NCI-H446 (cell line): ENCODE measurements around the gene SNORC.
"Not testable (repeated sequence)": the region's sequence is repeated elsewhere in the genome, so short reads cannot be mapped to it uniquely, and the experiment has no call there.

Experiments used
- DNase-seq, 2 experiments: peaks; one replicate each; lab custom pipeline; 2025; lab: John Stamatoyannopoulos, UW

Gene SNORC

DNA sequence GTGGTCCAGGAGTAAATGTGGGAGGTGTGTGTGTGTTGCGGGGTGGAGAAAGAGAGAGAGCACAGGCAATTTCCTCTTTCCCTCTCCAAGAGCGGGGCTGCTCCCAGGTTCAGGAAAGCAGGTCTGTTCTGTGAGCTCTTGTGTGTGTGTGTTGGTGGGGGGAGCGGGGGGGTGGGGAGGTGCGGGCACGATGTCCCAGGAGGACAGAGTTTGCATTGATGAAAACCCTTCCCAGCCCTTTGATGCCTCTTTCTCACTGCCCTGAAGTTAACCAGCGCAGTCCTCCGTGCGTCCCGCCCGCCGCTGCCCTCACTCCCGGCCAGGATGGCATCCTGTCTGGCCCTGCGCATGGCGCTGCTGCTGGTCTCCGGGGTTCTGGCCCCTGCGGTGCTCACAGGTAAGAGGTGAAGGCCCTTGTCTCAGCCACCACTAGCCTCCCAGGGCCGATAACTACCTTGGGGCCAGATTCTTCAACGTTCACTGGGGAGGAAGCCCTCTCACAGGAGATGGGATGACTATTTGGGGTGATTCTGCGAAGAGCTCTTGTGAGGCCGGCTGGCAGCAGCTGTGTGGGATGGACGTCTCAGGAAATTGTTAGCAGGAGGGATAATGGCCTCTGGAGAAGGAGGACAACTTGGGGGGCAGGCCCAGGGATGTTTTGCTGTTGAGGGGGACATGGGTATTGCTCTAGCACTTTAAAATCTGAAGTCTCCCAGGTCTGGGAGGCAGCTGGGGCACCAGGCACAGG lies at the start of gene SNORC:
Gene SNORC, plus strand, starts transcription at position 247 of the 748 bp plus-strand sequence. Its CDS starts 78 bp downstream, at position 325.
- DNase-seq, result no peak

DNA sequence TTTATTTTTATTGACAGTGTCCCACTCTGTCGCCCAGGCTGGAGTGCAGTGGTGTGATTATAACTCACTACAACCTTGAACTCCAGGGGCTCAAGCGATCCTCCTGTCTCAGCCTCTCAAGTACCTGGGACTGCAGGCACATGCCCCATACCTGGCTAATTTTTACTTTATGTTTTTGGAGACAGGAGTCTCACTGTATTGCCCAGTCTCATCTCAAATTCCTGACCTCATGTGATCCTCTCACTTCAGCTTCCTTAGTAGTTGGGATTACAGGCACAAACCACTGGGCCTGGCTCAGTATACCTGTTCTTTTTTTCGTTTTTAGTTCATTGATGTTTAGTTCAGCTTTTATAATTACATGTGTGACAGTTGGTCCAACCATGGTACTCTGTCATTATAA lies 40.1 kb upstream of the SNORC start:
- DNase-seq, result no peak

DNA sequence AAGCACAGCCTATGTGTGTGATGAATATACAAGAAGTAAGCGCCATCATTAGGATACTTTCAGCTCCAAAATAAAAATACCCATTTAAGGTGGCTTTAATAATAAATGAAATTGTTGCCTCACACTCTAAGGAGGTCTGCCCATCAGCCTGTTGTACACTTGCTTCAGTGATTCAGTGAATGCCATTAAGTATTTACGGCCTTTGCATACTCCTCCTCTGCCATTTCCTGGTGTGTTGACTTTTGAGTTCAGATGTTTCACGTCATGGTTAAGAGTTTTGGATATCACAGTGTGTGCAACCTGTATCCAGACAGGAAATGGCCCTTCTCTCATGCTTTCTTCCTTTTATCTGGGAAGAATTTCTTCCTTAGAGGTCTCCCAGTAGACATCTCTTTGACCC lies 38.6 kb upstream of the SNORC start:
- DNase-seq, result no peak

DNA sequence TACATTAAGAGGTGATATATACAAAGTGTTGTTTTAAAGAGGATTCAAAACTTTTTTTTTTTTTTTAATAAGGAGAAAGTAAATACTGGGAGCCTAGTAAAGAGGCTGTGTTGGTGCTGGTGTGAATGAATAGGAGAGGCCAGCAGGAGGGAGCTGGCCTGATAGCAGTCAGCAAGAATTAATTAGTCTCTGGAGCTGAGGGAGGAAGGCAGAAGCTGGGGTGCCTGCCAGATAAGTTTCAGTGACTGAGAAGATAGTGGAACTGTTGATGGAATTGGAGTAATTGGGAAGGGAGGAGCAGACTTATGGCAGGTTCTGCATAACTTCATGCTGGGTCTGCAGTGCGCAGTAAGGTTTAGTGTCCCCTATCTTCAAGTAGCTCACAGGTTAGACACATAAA lies 36.2 kb upstream of the SNORC start:
- no peak for DNase-seq

DNA sequence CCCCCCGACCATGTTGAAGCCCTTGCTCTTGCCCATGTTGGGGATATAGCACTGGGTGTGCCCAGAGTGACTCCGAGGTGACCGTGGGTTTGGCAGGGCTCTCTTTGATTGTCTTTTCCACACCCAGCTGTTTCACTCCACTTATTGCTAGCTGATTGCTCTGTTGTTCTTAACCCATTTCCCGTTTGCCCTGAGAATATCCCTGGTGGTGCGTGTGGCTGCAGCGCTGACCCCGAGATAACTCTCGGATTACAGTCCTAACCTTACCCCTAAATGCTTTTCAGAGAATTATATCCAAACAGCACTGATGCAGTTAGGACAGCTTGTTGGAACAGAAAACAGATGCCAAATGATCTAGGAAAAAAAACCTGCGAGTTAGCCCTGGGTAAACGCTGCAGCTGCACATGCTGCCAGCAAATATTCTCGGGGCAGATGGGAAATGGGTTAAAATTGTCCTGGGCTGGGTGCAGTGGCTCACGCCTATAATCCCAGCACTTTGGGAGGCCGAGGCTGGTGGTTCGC lies 34.3 kb upstream of the SNORC start:
- DNase-seq, result no peak

DNA sequence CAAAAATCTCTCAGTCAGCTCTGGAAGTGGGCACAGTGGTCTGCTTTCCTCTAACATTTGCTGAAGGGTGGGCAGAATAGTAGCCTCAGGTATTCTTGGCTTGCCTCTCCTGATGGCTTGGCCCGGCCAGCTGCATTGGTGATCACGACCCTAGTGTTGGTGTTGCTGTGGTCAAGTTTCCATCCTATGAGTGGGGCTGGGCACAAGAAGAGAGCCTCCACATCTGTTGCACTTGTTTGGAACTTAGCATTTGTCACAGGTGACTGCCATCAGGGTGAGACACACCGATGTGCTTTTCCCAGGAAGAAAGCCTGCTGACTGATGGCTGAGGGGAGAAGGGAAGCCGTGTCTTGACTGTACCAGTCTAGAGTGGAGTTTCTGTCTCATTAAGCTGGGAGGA lies 33.1 kb upstream of the SNORC start:
- DNase-seq, result no peak

DNA sequence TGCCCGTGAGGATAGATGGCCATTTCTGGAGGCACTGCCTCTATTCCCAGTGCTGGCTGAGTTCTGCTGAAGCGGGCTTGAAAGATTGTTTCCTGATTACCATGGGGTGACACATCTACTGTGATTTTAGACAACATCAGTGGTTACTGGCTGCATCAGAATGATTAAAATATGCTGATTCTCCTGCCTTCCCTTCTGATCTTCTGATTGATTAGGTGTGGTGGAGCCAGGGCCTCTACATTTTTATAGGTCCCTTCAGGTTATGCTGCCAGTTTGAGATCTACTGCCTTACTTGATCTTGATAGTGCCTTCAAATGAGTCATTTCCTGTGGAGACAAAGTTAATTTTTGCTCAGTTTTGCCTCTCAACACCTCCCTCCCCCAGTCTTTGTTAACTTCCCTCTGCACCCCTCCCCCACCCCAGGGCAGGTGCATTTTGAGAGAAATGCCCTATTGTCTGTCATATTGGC lies 31.6 kb upstream of the SNORC start:
- DNase-seq, result no peak

DNA sequence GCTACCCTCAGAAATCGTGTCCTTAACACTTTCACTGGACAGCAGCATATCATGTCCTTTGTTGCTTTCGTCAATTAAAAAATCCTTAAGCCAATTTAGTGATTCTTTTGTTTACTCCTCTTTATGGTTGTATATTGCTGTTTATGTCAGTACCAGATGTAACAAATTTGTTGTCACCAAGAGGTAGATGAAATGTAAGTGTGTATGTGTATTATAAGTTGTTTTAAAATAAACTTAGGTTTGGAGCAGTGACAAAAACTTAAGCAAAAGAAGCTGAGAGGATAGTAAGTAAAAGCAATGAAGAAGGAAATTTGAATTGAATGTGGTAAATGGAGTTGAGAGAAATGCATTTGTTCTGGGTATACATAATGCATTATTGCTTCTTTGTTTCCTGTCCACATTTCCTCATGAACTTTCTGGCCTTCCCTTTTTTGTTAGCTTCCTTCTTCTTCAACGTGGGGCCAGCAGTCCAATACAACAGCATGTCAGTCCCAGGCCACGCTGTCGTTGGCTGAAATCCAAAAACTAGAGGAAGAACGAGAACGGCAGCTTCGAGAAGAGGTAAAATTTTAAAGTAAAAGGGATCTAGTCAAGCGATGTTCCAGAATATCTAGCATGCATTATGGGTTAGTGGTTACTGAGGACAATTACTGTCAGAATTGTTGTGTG lies 30.5 kb upstream of the SNORC start:
- no peak for DNase-seq

DNA sequence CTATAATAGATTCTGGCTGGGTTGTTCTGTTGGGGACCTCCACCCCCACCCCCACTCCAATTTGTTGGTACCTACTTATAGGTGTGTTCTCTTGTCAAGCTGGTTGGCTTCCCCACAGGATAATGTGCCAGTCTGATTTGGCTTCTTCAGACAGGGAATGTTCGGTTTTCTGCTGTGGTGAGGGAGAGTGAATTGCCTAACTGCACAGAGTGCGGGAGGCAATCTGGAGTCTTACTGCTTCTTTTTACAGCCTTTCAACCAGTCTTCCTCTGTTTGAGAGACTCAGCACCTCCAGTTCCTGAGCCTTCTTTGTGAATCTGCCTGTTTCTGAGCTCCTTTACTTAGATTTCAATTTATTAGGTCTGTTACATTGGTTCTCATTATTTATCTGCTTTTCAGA lies 27.4 kb upstream of the SNORC start:
- no peak for DNase-seq

DNA sequence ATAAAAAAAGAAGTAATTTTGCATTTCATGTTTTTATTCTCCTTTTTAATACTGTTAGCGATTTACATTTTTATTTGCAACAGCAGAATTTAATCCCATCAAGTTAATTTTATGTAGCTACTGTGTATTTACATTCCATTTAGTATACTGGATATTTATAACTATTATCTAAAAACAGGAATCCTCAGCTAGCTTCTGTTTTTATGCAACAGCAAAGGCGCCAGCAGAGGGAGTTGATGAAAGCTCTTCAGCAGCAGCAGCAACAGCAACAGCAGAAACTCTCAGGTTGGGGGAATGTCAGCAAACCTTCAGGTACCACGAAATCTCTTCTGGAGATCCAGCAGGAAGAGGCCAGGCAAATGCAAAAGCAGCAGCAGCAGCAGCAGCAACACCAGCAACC lies 26.2 kb upstream of the SNORC start:
- DNase-seq, result no peak

DNA sequence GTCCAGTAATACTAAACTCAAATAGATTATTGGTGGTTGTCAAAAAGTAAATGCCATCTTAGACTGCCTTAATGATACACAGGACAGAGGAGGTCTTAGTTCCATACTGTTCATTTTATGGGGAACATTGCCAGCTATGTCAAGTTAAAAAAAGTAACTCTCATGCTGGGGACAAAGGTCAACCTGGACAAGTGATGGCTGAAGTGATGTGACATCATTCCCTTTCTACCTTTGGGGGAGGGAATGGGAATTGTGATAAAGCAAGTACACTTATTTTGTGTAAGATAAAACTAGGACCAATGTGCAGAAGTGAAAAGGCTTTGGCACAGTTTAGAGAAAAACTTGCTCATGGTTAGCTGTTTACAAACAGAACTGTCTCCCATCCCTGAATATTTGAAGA lies 24.0 kb upstream of the SNORC start:
- no peak for DNase-seq

DNA sequence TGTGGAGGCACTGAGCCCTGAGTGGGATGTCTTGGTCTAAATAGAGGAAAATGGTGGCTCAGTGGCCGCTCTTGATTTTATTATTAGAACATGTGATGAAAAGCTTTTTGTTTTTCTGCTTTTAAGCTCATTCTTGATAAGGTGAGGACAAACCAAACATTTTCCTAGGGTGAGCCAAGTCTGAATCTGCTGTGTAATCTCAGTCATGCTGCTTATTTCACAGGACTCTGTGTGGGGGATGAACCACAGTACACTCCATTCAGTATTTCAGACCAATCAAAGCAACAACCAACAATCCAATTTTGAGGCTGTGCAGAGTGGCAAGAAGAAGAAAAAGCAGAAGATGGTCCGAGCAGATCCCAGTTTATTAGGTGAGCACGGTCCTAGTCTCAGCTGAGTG lies 20.0 kb upstream of the SNORC start:
- no peak for DNase-seq

DNA sequence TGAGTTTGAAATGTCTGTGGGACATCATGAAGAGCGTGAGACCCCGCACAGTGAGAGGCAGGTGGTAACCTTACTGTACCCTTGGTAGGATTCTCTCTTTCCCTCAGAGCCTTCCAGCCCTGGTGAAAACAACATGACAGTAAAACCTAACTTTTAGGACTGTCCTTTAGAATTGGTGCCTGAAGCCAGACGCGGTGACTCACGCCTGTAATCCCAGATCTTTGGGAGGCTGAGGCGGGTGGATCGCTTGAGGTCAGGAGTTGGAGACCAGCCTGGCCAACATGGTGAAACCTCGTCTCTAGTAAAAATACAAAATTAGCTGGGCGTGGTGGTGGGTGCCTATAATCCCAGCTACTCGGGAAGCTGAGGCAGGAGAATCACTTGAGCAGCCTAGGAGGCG lies 18.0 kb upstream of the SNORC start:
- not testable (repeated sequence) for DNase-seq

DNA sequence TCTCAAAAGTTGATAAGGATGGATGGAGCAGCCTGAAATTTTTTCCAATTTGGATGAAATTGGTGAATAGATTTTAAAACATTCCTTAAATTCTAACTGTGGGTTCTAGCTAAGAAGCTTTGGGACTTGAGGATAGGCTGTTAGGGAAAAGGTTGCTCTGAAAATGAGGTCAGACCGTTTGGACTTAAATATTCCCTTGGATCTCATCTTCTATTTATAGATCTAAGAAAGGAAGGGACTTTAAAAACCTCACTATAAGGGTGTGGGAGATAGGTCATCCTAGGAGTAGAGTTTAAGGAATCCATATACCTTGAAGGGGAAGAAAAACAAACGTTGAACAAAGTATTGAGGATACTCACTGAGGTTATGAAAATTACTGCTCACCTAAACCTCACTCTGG lies 17.4 kb upstream of the SNORC start:
- no peak for DNase-seq

DNA sequence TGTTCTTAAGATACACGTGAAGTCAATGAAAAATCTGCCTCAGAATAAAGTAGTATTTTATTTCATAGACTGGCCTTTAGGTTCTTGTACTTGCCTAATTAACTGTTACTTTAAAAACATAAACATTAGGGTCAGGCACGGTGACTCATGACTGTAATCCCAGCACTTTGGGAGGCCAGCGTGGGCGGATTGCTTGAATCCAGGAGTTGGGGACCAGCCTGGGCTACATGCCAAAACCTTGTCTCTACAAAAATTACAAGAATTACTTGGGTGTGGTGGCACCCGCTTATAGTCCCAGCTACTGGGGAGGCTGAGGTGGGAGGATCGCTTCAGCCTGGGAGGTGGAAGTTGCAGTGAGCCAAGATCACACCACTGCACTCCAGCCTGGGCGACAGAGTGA lies 16.0 kb upstream of the SNORC start:
- DNase-seq, result no peak

DNA sequence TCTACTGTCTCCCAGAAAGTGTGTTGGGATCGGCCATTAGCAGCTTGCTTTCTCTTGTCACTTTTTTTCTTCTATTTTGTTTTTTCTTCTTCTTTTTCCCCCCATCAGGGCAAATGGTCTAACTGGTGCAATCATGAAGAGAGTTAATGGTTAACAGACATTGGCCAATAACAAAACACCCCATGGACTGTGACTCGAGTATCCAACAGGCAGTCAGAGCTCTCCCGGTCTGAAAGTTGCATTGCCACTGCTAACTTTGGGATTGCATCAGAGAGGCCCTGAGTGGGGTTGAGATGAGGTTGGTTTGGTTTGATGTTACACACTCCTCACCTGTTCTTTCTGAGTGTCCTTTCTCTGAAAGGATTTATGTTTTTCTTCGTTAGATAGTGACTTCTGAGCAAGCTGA lies 12.9 kb upstream of the SNORC start:
- DNase-seq, result no peak

DNA sequence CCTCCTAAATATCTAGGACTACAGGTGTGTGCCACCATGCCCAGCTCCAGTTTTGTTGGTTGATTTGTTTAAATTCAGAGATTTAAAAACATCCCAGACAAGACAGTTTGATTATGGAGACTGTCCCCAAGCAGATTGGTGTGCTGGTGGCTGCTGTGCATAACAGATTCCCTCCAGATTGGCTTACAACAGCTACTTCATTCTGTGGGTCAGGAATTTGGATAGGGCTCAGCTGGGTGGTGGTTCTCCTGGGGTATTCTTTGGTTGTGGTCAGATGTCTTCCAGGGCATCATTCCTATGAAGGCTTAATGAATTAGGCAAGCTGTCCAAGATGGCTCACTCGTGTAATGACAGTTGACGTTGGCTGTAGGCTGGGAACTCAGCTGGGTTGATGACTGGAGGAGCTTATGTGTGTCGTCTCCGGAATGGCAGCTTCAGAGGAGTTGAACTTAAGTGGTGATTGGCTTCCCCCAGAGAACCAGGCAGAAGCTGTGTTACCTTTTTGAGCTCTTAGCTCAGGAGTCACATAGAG lies 10.6 kb upstream of the SNORC start:
- no peak for DNase-seq

DNA sequence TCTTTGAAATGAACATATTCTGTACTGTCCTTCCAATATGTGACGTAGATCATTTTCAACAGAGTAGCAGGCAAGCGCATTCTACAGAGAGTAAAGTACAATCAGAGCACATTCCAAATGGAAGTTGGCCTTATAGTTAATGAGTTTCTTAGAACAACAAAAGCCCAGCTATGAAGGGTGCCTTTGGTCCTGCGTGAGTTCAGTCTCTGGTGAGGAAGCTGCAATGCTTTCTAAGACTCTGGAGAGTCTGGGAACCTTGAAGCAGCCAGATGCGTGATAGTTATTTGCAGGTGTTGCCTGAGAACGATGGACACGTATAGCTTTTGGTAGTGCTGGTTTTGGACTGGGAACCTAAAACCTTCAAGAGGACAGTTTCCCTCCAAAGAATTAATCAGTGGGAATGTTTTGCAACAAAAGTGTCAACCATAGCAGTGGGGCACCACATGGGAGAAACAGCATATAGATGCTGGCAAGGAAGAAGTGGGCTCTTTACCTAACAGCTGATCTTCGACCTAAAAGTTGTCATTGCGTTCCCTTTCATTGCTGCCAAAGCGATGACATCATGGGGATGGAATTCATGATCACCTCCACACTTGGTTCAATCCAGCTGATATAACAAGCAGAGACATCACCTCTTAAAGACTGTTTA lies 9.3 kb upstream of the SNORC start:
- DNase-seq, result no peak

DNA sequence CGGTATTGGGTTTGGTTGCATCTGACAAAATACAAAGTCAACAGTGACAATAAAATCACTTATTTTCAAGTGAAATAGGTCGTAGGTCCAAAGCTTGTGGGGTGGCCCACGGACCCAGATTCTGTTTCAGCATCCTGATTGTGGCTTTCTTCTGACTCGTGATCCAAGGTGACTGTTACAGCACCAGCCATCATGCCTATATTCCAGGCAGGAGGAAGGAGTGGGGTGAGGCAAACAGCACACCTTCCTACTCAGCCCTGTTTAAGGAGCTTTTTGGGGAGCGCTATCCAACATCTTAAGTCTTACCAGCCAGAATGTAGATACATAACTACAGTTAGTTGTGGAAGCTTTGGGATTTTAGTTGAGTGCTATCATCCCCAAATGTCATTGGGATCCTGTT lies 8.7 kb upstream of the SNORC start:
- no peak for DNase-seq

DNA sequence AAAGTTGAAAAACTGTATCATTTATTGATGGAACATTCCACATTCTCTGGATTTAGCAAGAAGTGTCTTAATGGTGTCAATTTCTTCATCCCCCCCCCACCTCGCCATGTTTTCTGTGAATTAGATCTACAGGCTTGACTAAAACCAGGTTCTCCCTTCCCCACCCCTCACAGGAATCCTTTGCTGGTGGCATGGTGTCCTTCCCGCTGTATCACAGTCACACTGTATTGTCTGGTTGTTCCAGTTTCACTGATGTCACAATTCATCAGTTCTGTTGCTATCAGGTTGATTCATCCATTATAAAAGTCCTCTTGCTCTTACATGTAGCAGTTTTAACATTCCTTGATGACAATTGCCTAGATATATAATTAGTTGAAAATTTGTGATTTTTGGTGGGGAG lies 6.1 kb upstream of the SNORC start:
- no peak for DNase-seq

DNA sequence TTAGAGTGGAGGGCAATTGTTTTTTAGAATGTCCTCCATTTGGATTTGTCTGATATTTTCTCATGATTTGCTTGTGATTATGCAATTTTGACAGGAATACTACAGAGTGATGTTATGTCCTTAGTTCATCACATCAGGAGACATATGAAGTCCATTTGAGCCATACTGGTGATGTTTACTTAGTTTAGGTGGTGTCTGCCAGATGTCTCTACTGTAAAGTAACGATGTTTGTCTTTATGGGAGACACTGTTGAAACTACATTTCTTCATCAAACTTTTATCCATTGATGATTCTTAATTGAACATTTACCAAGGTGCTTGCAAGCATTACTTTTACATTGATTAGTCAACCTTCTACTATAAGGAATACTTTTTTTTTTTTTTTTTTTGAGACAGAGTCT lies 4.9 kb upstream of the SNORC start:
- no peak for DNase-seq

DNA sequence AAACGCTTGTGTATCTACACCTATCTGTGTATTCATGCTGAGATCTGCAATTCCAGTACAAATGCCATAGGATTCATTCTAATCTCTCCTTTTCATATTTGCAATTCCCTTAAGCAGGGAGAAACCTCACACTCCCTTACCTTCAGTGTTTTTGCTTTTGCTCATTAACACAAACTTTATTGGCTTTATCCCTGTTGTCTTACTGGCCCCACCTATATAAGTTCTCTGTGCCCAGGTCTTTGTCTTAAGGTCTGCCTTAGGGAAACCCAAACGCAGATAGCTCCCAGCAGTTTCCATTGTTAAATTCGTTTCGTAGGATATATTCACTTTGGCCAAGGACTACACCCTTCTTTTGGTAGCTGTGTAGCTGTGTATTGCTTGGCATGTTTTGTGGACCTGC lies 4.0 kb upstream of the SNORC start:
- no peak for DNase-seq
